CD14-positive monocyte (primary cell): ENCODE data around the gene SH3YL1. TPM values are rescaled to one million over a fixed set of nuclear protein-coding genes. Genes with fewer than 3 reads are reported as not detected.

Source experiments
- DNase-seq, 3 donors: peaks; one replicate each; pipeline ENCODE4 v3.0.0-alpha.2; 2011 to 2022
- H2AFZ ChIP-seq: 2 replicates; pipeline ENCODE4 v1.6.0; 2012; ENCODE audit warnings: mild to moderate bottlenecking, low read depth, low read length, inconsistent platforms; ENCODE audit not compliant: insufficient read depth, poor library complexity, severe bottlenecking
- H3K27ac ChIP-seq, 2 donors: 1 replicate in 1 of 2; 2 replicates in 1 of 2; pipeline ENCODE4 v1.5.1; 2012 to 2013; ENCODE audit warnings: low read length in 2 of 2, control low read depth in 1 of 2, inconsistent platforms in 1 of 2, low read depth in 1 of 2, mild to moderate bottlenecking in 1 of 2
- H3K27me3 ChIP-seq, 2 donors: one replicate each; pipeline versions ENCODE4 v1.6.0 to v1.6.1; 2011 to 2013; ENCODE audit warnings: low read length in 2 of 2; ENCODE audit not compliant: control insufficient read depth in 2 of 2, insufficient read depth in 2 of 2
- H3K36me3 ChIP-seq, 2 donors: replicated peaks in 1 of 2; 1 replicate in 1 of 2; 2 replicates in 1 of 2; pipeline versions ENCODE4 v1.5.1 to v1.6.1; 2012 to 2013; ENCODE audit warnings: low read length in 2 of 2, control low read depth in 1 of 2, inconsistent platforms in 1 of 2, mild to moderate bottlenecking in 1 of 2; ENCODE audit not compliant: insufficient read depth in 2 of 2, control insufficient read depth in 1 of 2
- H3K4me1 ChIP-seq, 2 donors: 1 replicate in 1 of 2; 2 replicates in 1 of 2; pipeline versions ENCODE4 v1.5.1 to v1.6.1; 2012 to 2013; ENCODE audit warnings: low read length in 2 of 2, control low read depth in 1 of 2, inconsistent platforms in 1 of 2, mild to moderate bottlenecking in 1 of 2, moderate library complexity in 1 of 2; ENCODE audit not compliant: insufficient read depth in 2 of 2, control insufficient read depth in 1 of 2
- H3K4me2 ChIP-seq: replicated peaks from 2 replicates; pipeline ENCODE3; 2012; ENCODE audit warnings: low read length, moderate library complexity, mild to moderate bottlenecking; ENCODE audit not compliant: poor library complexity, severe bottlenecking; ENCODE audit errors: extremely low read depth
- H3K4me3 ChIP-seq, 3 experiments: fragments of 200-600 bp in 1 of 3; sonication (generic) in 1 of 3; replicated peaks in 1 of 3; 1 replicate in 2 of 3; 2 replicates in 1 of 3; pipeline ENCODE4 v1.5.1; 2011 to 2013; ENCODE audit warnings: low read length in 3 of 3, mild to moderate bottlenecking in 3 of 3, control low read depth in 2 of 3, low read depth in 2 of 3, inconsistent platforms in 1 of 3, moderate library complexity in 1 of 3
- H3K79me2 ChIP-seq: 2 replicates; pipeline ENCODE4 v1.6.0; 2012; ENCODE audit warnings: mild to moderate bottlenecking, control low read depth, inconsistent platforms, low read length, moderate library complexity; ENCODE audit not compliant: insufficient read depth
- H3K9ac ChIP-seq: 2 replicates; pipeline ENCODE4 v1.6.0; 2017; ENCODE audit warnings: low read length, mild to moderate bottlenecking; ENCODE audit not compliant: insufficient read depth, poor library complexity, severe bottlenecking
- H3K9me3 ChIP-seq, 2 donors: replicated peaks in 1 of 2; 1 replicate in 1 of 2; 2 replicates in 1 of 2; pipeline versions ENCODE4 v1.5.1 to v1.6.1; 2012 to 2013; ENCODE audit warnings: low read length in 2 of 2, control low read depth in 1 of 2; ENCODE audit not compliant: control insufficient read depth in 1 of 2, insufficient read depth in 1 of 2
- H4K20me1 ChIP-seq: 2 replicates; pipeline ENCODE4 v1.6.0; 2012; ENCODE audit warnings: mild to moderate bottlenecking, low read length, control low read depth, moderate library complexity; ENCODE audit not compliant: insufficient read depth
- H3K27ac Mint-ChIP-seq, 7 donors: one replicate each; pipeline ENCODE4 v1.8.0; 2020; ENCODE audit warnings: mild to moderate bottlenecking in 7 of 7, mixed read lengths in 7 of 7, moderate library complexity in 6 of 7, inconsistent platforms in 2 of 7
- H3K27me3 Mint-ChIP-seq, 3 donors: one replicate each; pipeline ENCODE4 v1.8.0; 2021 to 2022; ENCODE audit warnings: low read depth in 3 of 3, mild to moderate bottlenecking in 3 of 3, mixed read lengths in 3 of 3, moderate library complexity in 3 of 3, inconsistent platforms in 1 of 3
- H3K36me3 Mint-ChIP-seq, 2 donors: one replicate each; pipeline ENCODE4 v1.8.0; 2020; ENCODE audit warnings: mixed read lengths in 2 of 2, inconsistent platforms in 1 of 2, mild to moderate bottlenecking in 1 of 2
- H3K4me1 Mint-ChIP-seq: one replicate; pipeline ENCODE4 v1.8.0; 2020; ENCODE audit warnings: mild to moderate bottlenecking, mixed read lengths
- H3K4me3 Mint-ChIP-seq, 2 donors: one replicate each; pipeline ENCODE4 v1.8.0; 2020; ENCODE audit warnings: mild to moderate bottlenecking in 2 of 2, mixed read lengths in 2 of 2, moderate library complexity in 1 of 2
- H3K9me3 Mint-ChIP-seq, 7 donors: one replicate each; pipeline ENCODE4 v1.8.0; 2020 to 2022; ENCODE audit warnings: mixed read lengths in 7 of 7, mild to moderate bottlenecking in 6 of 7, moderate library complexity in 6 of 7, inconsistent platforms in 2 of 7
- WGBS: methylation state at CpG from one replicate; pipeline ENCODE4 v1.1.5; 2013; ENCODE audit warnings: missing lambda C conversion rate; ENCODE audit not compliant: insufficient coverage; 5-methylcytosine and 5-hydroxymethylcytosine counted together
- intact Hi-C, 2 donors: fragments of 100-400 bp; cut with micrococcal nuclease; formaldehyde crosslinking; loops; one replicate each; pipeline versions ENCODE4 v1.15.0 to v1.15.1; 2023
- polyA plus RNA-seq, 3 donors: library from polyadenylated mRNA; depleted of rRNA in 1 of 3; unstranded in 2 of 3; stranded (reverse) in 1 of 3; fragments of 300-500 nt in 2 of 3; fragments of >200 nt in 1 of 3; fragmentation: Illumina TruSeq in 2 of 3; gene quantifications; 1 replicate in 2 of 3; 2 replicates in 1 of 3; pipeline ENCODE4 v1.2.3, GENCODE V29; 2012 to 2021
- TF ChIP-seq, protein P1 (sequence below): fragments of 200-600 bp; IDR thresholded peaks from one replicate; pipeline ENCODE4 v1.8.0; 2022; ENCODE audit warnings: antibody characterized with exemption, mild to moderate bottlenecking

SH3YL1 gene
- polyA plus RNA-seq, 3 donors = 2.4 to 11.7 (median 4.0) TPM

DNA sequence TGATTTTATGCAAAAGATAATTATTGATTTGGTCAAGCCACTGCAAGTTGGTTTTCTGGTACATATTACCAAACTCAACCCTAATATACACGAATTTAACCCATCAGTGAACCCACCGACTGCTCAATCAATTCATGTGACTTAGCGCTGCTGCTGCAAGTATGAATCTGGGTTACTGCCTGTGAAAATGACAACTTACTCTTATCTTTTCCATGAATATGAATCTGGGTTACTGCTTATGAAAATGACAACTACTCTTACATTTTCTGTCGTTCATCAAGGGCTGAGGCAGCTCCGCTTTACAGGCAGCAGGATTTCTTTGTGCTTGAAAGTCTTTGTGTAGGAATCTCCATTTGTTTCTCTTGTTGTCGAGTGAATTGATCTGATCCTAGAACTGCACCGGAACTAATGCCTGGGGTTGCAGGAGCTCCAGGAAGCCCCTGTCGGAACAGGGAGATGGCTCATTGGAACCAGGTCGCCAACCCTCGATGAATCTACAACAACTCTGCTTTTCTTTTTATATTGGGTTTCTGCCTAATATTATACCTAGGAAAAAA is 46.2 kb upstream of the SH3YL1 start:
- Histone ChIP-seq H3K4me1 (no peaks in the 10 kb centered on the region), H4K20me1 (no peaks in the 10 kb centered on the region), H3K9me3 (no peaks in the 10 kb centered on the region), H3K27me3 (no peaks in the 10 kb centered on the region), H3K79me2 (no peaks in the 10 kb centered on the region), H3K36me3 (no peaks in the 10 kb centered on the region), H2AFZ (no peak overlapping the region), H3K27ac (no peak overlapping the region), H3K4me3 (no peak overlapping the region), H3K9ac (no peak overlapping the region), H3K4me2 (no peak overlapping the region)
- Mint-ChIP-seq H3K4me1 (no peaks in the 10 kb centered on the region), H3K4me3 (no peak overlapping the region), H3K27me3 (peaks cover 0 to 5% (median 2%) of the 10 kb centered on the region in 3 donors), H3K27ac (peak overlapping the region in 1 of 7 donors; percentile 11), H3K36me3 (no peaks in the 10 kb centered on the region), H3K9me3 (peaks cover 0 to 3% (median 0%) of the 10 kb centered on the region in 7 donors)
- no peak for DNase-seq
- 86% methylated on average over 6 of the region's 10 CpGs for WGBS
- TF ChIP-seq, protein P1, sequence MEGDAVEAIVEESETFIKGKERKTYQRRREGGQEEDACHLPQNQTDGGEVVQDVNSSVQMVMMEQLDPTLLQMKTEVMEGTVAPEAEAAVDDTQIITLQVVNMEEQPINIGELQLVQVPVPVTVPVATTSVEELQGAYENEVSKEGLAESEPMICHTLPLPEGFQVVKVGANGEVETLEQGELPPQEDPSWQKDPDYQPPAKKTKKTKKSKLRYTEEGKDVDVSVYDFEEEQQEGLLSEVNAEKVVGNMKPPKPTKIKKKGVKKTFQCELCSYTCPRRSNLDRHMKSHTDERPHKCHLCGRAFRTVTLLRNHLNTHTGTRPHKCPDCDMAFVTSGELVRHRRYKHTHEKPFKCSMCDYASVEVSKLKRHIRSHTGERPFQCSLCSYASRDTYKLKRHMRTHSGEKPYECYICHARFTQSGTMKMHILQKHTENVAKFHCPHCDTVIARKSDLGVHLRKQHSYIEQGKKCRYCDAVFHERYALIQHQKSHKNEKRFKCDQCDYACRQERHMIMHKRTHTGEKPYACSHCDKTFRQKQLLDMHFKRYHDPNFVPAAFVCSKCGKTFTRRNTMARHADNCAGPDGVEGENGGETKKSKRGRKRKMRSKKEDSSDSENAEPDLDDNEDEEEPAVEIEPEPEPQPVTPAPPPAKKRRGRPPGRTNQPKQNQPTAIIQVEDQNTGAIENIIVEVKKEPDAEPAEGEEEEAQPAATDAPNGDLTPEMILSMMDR = no peak
- intact Hi-C loops = no loop called here

- no peaks in the 10 kb centered on the region for H3K4me1 Mint-ChIP-seq
- Histone ChIP-seq H3K27me3 (no peaks in the 10 kb centered on the region), H3K27ac (no peak overlapping the region), H3K9me3 (no peaks in the 10 kb centered on the region), H3K4me2 (no peak overlapping the region), H3K4me3 (no peak overlapping the region), H3K4me1 (no peaks in the 10 kb centered on the region), H2AFZ (no peak overlapping the region), H3K79me2 (no peaks in the 10 kb centered on the region), H3K9ac (no peak overlapping the region), H3K36me3 (no peaks in the 10 kb centered on the region), H4K20me1 (no peaks in the 10 kb centered on the region)
- TF ChIP-seq, protein P1 = no peak
- H3K36me3 Mint-ChIP-seq = no peaks in the 10 kb centered on the region
- no peak for DNase-seq
- 80% methylated on average over 9 of the region's 13 CpGs for WGBS
- no peak overlapping the region for H3K27ac Mint-ChIP-seq
- H3K4me3 Mint-ChIP-seq = no peak overlapping the region
- peaks cover 0 to 3% (median 0%) of the 10 kb centered on the region in 7 donors for H3K9me3 Mint-ChIP-seq
- intact Hi-C loops = no loop called here
- H3K27me3 Mint-ChIP-seq = peaks cover 0 to 5% (median 0%) of the 10 kb centered on the region in 3 donors
Observed at GRCh38 chr2:309148-309953, 45.5 kb upstream of the SH3YL1 start.
